Lower leg skin (tissue), 4 donors: ENCODE measurements around the gene OR10A6. TPM values are rescaled to one million over a fixed set of nuclear protein-coding genes. Genes with fewer than 3 reads are reported as not detected.

Source experiments
- DNase-seq, 2 donors: peaks; one replicate each; pipeline ENCODE4 v3.0.0-alpha.2; 2019; ENCODE audit warnings: low spot score in 2 of 2
- H3K4me3 ChIP-seq: fragments of 200-600 bp; sonication (generic); 2 replicates; pipeline ENCODE4 v1.5.1; 2017; ENCODE audit warnings: mild to moderate bottlenecking, low read depth; ENCODE audit not compliant: poor library complexity, severe bottlenecking
- CTCF ChIP-seq, 3 donors: fragments of 450-650 bp; IDR thresholded peaks; one replicate each; pipeline ENCODE4 v1.5.1; 2016; ENCODE audit warnings: antibody characterized with exemption in 3 of 3, mild to moderate bottlenecking in 3 of 3, moderate library complexity in 2 of 3
- POLR2A ChIP-seq, 2 donors: fragments of 450-650 bp; IDR thresholded peaks; one replicate each; pipeline ENCODE4 v1.6.1; 2016 to 2017; ENCODE audit warnings: antibody characterized with exemption in 2 of 2, mild to moderate bottlenecking in 1 of 2, moderate library complexity in 1 of 2
- WGBS, 2 donors: methylation state at CpG; one replicate each; pipeline ENCODE4 v1.1.5; 2018; 5-methylcytosine and 5-hydroxymethylcytosine counted together
- intact Hi-C: fragments of 100-400 bp; cut with DNase I; formaldehyde crosslinking; loops from one replicate; pipeline ENCODE4 v1.15.0; 2023; ENCODE audit warnings: low total_unique reads
- total RNA-seq, 4 donors: library from RNA; depleted of rRNA; stranded (reverse); fragments of >200 nt; gene quantifications; one replicate each; pipeline ENCODE4 v1.1.0, GENCODE V29; 2016

OR10A6 gene
- total RNA-seq, 4 donors from 2014 or later = 0.08 to 0.21 (median 0.17) TPM; not detected in 1

- no peak for DNase-seq
- no peak for TF ChIP-seq POLR2A (IDR thresholded peaks at IDR 0.05)
- no peak for TF ChIP-seq CTCF (IDR thresholded peaks at IDR 0.05)
- intact Hi-C loops = no loop called here
- WGBS, 2 donors = 53 to 64% methylated on average over 1 of the region's 1 CpG
- H3K4me3 ChIP-seq = no peak overlapping the region
Observed at GRCh38 chr11:7896009-7896785, 34.9 kb downstream of the OR10A6 start.

GRCh38 chr11:7894251-7894650 lies 36.8 kb downstream of the OR10A6 start:
- WGBS, 2 donors = 63 to 71% methylated on average over 3 of the region's 3 CpGs

GRCh38 chr11:7893796-7894195 lies 37.3 kb downstream of the OR10A6 start:
- 60 to 69% methylated on average over 2 of the region's 2 CpGs for WGBS, 2 donors
- no peak for DNase-seq
- TF ChIP-seq CTCF (IDR thresholded peaks at IDR 0.05) = no peak
- no peak for TF ChIP-seq POLR2A (IDR thresholded peaks at IDR 0.05)
- H3K4me3 ChIP-seq = no peak overlapping the region
- intact Hi-C loops = no loop called here

More at GRCh38 chr11:7894251-7894650, 36.8 kb downstream of the OR10A6 start:
- no peak for DNase-seq
- TF ChIP-seq CTCF (IDR thresholded peaks at IDR 0.05) (no peak), POLR2A (IDR thresholded peaks at IDR 0.05) (no peak)
- H3K4me3 ChIP-seq = no peak overlapping the region
- intact Hi-C loops = no loop called here

GRCh38 chr11:7892840-7893254 lies 38.2 kb downstream of the OR10A6 start:
- 9 to 10% methylated on average over 2 of the region's 2 CpGs for WGBS, 2 donors
- TF ChIP-seq POLR2A (IDR thresholded peaks at IDR 0.05) (no peak), CTCF (IDR thresholded peaks at IDR 0.05) (no peak)
- no peak for DNase-seq
- intact Hi-C loops = no loop called here
- H3K4me3 ChIP-seq = no peak overlapping the region

- intact Hi-C loops = no loop called here
- TF ChIP-seq POLR2A (IDR thresholded peaks at IDR 0.05) = no peak
- TF ChIP-seq CTCF (IDR thresholded peaks at IDR 0.05) = no peak
- DNase-seq = no peak
- H3K4me3 ChIP-seq = no peak overlapping the region
- 56% methylated on average over 6 of the region's 6 CpGs for WGBS, 2 donors
Observed at GRCh38 chr11:7892059-7892699, 38.9 kb downstream of the OR10A6 start.
